Measurements from ENCODE around the gene JAZF1. TPM values are rescaled to one million over a fixed set of nuclear protein-coding genes. Genes with fewer than 3 reads are reported as not detected.

JAZF1 gene
- total RNA-seq, 4 donors from 2014 or later = 4.7 to 8.1 (median 5.7) TPM

GRCh38 chr7:28181416-28181815 lies 821 bp upstream of the JAZF1 start:
- intact Hi-C loops (cut with DNase I; ENCODE audit: low total_unique reads) = no loop called here
- no peak overlapping the region for H3K4me3 ChIP-seq (ENCODE audit: low read depth, poor library complexity, severe bottlenecking)
- TF ChIP-seq POLR2A (IDR thresholded peaks at IDR 0.05) (no peak), CTCF (IDR thresholded peaks at IDR 0.05) (no peak)
- DNase-seq (ENCODE audit: low spot score in 2 of 2) = no peak
- WGBS, 2 donors = 83 to 88% methylated on average over 5 of the region's 5 CpGs

GRCh38 chr7:28180031-28180363 lies 598 bp downstream of the JAZF1 start:
- no peak for DNase-seq (ENCODE audit: low spot score in 2 of 2)
- no peak for TF ChIP-seq POLR2A (IDR thresholded peaks at IDR 0.05)
- no peak for TF ChIP-seq CTCF (IDR thresholded peaks at IDR 0.05)
- intact Hi-C loops (cut with DNase I; ENCODE audit: low total_unique reads) = no loop called here
- H3K4me3 ChIP-seq (ENCODE audit: low read depth, poor library complexity, severe bottlenecking) = peak overlapping the region; percentile 86
- 2% methylated on average over 15 of the region's 55 CpGs; no CpG with 5 or more reads in 1 of the 2 donors for WGBS, 2 donors

- peak; percentile 50 to 94 for DNase-seq (ENCODE audit: low spot score in 2 of 2)
- intact Hi-C loops (cut with DNase I; ENCODE audit: low total_unique reads) = no loop called here
- peak overlapping the region; percentile 43 for H3K4me3 ChIP-seq (ENCODE audit: low read depth, poor library complexity, severe bottlenecking)
- no peak for TF ChIP-seq POLR2A (IDR thresholded peaks at IDR 0.05)
- TF ChIP-seq CTCF (IDR thresholded peaks at IDR 0.05) = no peak
- WGBS, 2 donors = 1 to 2% methylated on average over 42 to 46 of the region's 96 CpGs
Measured at GRCh38 chr7:28179120-28180030, 1.2 kb downstream of the JAZF1 start.

- TF ChIP-seq CTCF (IDR thresholded peaks at IDR 0.05) (no peak), POLR2A (IDR thresholded peaks at IDR 0.05) (no peak)
- no peak overlapping the region for H3K4me3 ChIP-seq (ENCODE audit: low read depth, poor library complexity, severe bottlenecking)
- no peak for DNase-seq (ENCODE audit: low spot score in 2 of 2)
- intact Hi-C loops (cut with DNase I; ENCODE audit: low total_unique reads) = no loop called here
- WGBS, 2 donors = 57 to 58% methylated on average over 5 of the region's 5 CpGs
Measured at GRCh38 chr7:28178599-28178998, 2.0 kb downstream of the JAZF1 start.

DNA sequence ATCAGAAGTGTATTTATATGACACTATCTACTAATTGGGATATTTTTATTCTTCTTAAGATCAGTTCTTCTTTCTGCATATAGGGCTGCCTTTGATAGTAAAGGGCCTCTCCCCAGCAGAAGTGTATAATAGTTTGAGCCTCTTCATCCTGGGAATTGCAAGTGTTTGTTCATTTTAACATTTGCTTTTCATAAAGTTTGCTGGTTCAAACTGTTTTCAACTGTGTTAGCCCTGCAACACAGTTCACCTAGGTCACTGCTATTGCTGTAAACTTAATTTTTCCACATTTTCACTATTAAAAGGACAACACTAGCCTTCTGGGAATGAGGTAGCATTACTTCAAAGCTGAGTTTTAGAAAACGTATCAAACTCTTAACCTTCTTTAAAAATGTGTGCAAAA lies 2.8 kb downstream of the JAZF1 start:
- H3K4me3 ChIP-seq (ENCODE audit: low read depth, poor library complexity, severe bottlenecking) = no peak overlapping the region
- TF ChIP-seq CTCF (IDR thresholded peaks at IDR 0.05) (no peak), POLR2A (IDR thresholded peaks at IDR 0.05) (no peak)
- no peak for DNase-seq (ENCODE audit: low spot score in 2 of 2)
- intact Hi-C loops (cut with DNase I; ENCODE audit: low total_unique reads) = no loop called here
- WGBS, 2 donors = 69 to 79% methylated on average over 1 of the region's 1 CpG
